IMR-90 (cell line): ENCODE results near the gene OR6B1. TPM values are rescaled to one million over a fixed set of nuclear protein-coding genes. Genes with fewer than 3 reads are reported as not detected.

Source experiments
- ATAC-seq: fragments of 200-7000 bp; cut with Tn5 transposase; 2 replicates; pipeline ENCODE4 v1.9.1; 2020; ENCODE audit warnings: low read depth, mild to moderate bottlenecking, moderate library complexity
- BruUV-seq: library from RNA; stranded (reverse); fragments of 400-500 nt; replicated peaks from 2 replicates; lab custom pipeline; 2021; lab: Mats Ljungman, UMichigan
- CTCF ChIA-PET: fragments of 300-600 bp; formaldehyde crosslinking; extraction: SDS; loops from one replicate; lab custom pipeline; 2021; ENCODE audit warnings: antibody characterized with exemption; lab: Yijun Ruan, JAX
- POLR2A ChIA-PET: fragments of 300-600 bp; sonication (Branson Sonifier 250); formaldehyde crosslinking; loops from one replicate; lab custom pipeline; 2022; ENCODE audit warnings: antibody characterized with exemption; ENCODE audit not compliant: unreplicated experiment; lab: Charles Lee
- DNase-seq: peaks from one replicate; pipeline ENCODE4 v3.0.0; 2013
- H2AFZ ChIP-seq: replicated peaks from 2 replicates; pipeline ENCODE3; 2013; ENCODE audit warnings: low read length, mild to moderate bottlenecking; ENCODE audit not compliant: poor library complexity
- H2AK5ac ChIP-seq: 2 replicates; pipeline ENCODE4 v1.6.1; 2013; ENCODE audit warnings: low read depth, low read length, inconsistent platforms
- H2AK9ac ChIP-seq: replicated peaks from 2 replicates; pipeline ENCODE3; 2013; ENCODE audit warnings: mild to moderate bottlenecking, low read depth, low read length, moderate library complexity; ENCODE audit not compliant: poor library complexity
- H2BK120ac ChIP-seq: 2 replicates; pipeline ENCODE4 v1.6.1; 2013; ENCODE audit warnings: low read depth, low read length, inconsistent platforms
- H2BK15ac ChIP-seq: 3 replicates; pipeline ENCODE4 v1.6.1; 2013; ENCODE audit warnings: low read depth, low read length, inconsistent platforms
- H2BK20ac ChIP-seq: 2 replicates; pipeline ENCODE4 v1.6.1; 2013; ENCODE audit warnings: low read depth, mild to moderate bottlenecking, inconsistent platforms, low read length, moderate library complexity
- H2BK5ac ChIP-seq: 2 replicates; pipeline ENCODE4 v1.6.1; 2013; ENCODE audit warnings: mild to moderate bottlenecking, low read depth, low read length, inconsistent platforms; ENCODE audit not compliant: poor library complexity, severe bottlenecking
- H3K14ac ChIP-seq: replicated peaks from 2 replicates; pipeline ENCODE4 v1.6.1; 2013; ENCODE audit warnings: low read depth, low read length, inconsistent platforms
- H3K18ac ChIP-seq: 2 replicates; pipeline ENCODE4 v1.6.1; 2013; ENCODE audit warnings: low read depth, low read length, control low read depth
- H3K23ac ChIP-seq: 2 replicates; pipeline ENCODE4 v1.6.1; 2013; ENCODE audit warnings: low read depth, low read length, inconsistent platforms
- H3K27ac ChIP-seq: 2 replicates; pipeline ENCODE4 v1.5.1; 2013; ENCODE audit warnings: mild to moderate bottlenecking, control low read depth, low read length; ENCODE audit not compliant: insufficient read depth
- H3K27me3 ChIP-seq: 2 replicates; pipeline ENCODE4 v1.6.1; 2013; ENCODE audit warnings: low read length; ENCODE audit not compliant: control insufficient read depth, insufficient read depth
- H3K36me3 ChIP-seq: 2 replicates; pipeline ENCODE4 v1.6.1; 2013; ENCODE audit warnings: low read length, mixed read lengths; ENCODE audit not compliant: control insufficient read depth, insufficient read depth
- H3K4ac ChIP-seq: 2 replicates; pipeline ENCODE4 v1.6.1; 2013; ENCODE audit warnings: low read depth, low read length, inconsistent platforms
- H3K4me1 ChIP-seq: 2 replicates; pipeline ENCODE4 v1.6.1; 2013; ENCODE audit warnings: low read length, mixed read lengths; ENCODE audit not compliant: control insufficient read depth, insufficient read depth
- H3K4me2 ChIP-seq: 2 replicates; pipeline ENCODE4 v1.6.1; 2013; ENCODE audit warnings: low read depth, mild to moderate bottlenecking, control low read depth, low read length, moderate library complexity
- H3K4me3 ChIP-seq: 2 replicates; pipeline ENCODE4 v1.5.1; 2013; ENCODE audit warnings: low read depth, mild to moderate bottlenecking, control low read depth, low read length, moderate library complexity; ENCODE audit not compliant: insufficient read depth
- H3K56ac ChIP-seq: 2 replicates; pipeline ENCODE4 v1.6.1; 2013; ENCODE audit warnings: low read length, inconsistent platforms; ENCODE audit not compliant: insufficient read depth; ENCODE audit errors: extremely low read depth
- H3K79me1 ChIP-seq, 2 experiments: 2 replicates each; pipeline ENCODE4 v1.6.1; 2013; ENCODE audit warnings: low read length in 2 of 2, inconsistent platforms in 1 of 2, low read depth in 1 of 2
- H3K9ac ChIP-seq: 2 replicates; pipeline ENCODE4 v1.6.1; 2013; ENCODE audit warnings: low read depth, low read length, control low read depth
- H3K9me1 ChIP-seq: 2 replicates; pipeline ENCODE4 v1.6.1; 2013; ENCODE audit warnings: low read length, inconsistent platforms; ENCODE audit not compliant: insufficient read depth
- H3K9me3 ChIP-seq: 2 replicates; pipeline ENCODE4 v1.6.1; 2013; ENCODE audit warnings: low read length; ENCODE audit not compliant: control insufficient read depth, insufficient read depth
- H4K20me1 ChIP-seq: 2 replicates; pipeline ENCODE4 v1.6.1; 2013; ENCODE audit warnings: low read length, inconsistent platforms; ENCODE audit not compliant: insufficient read depth
- H4K5ac ChIP-seq: 2 replicates; pipeline ENCODE4 v1.6.1; 2013; ENCODE audit warnings: mild to moderate bottlenecking, low read depth, low read length, control low read depth
- H4K8ac ChIP-seq, 2 experiments: 2 replicates each; pipeline ENCODE4 v1.6.1; 2013; ENCODE audit warnings: low read depth in 2 of 2, low read length in 2 of 2, control low read depth in 1 of 2, inconsistent platforms in 1 of 2
- H4K91ac ChIP-seq: 2 replicates; pipeline ENCODE4 v1.6.1; 2013; ENCODE audit warnings: low read depth, low read length, inconsistent platforms; ENCODE audit not compliant: insufficient read depth
- CHD1 ChIP-seq: IDR thresholded peaks from 2 replicates; pipeline ENCODE4 v1.6.1; 2012; ENCODE audit warnings: low read depth, low read length, improper control_type of control experiment
- FOS ChIP-seq: fragments of 150-350 bp; IDR thresholded peaks from 2 replicates; pipeline ENCODE4 v1.6.1; 2016; ENCODE audit warnings: low read depth, low read length
- MAFK ChIP-seq: IDR thresholded peaks from 2 replicates; pipeline ENCODE4 v1.6.1; 2012; ENCODE audit warnings: low read depth, low read length, improper control_type of control experiment
- MAZ ChIP-seq: IDR thresholded peaks from 2 replicates; pipeline ENCODE4 v1.6.1; 2012; ENCODE audit warnings: low read depth, mild to moderate bottlenecking, low read length, improper control_type of control experiment, moderate library complexity, borderline replicate concordance
- MXI1 ChIP-seq: IDR thresholded peaks from 2 replicates; pipeline ENCODE4 v1.6.1; 2012; ENCODE audit warnings: low read depth, mild to moderate bottlenecking, low read length, moderate library complexity, borderline replicate concordance
- NFE2L2 ChIP-seq: fragments of 150-350 bp; IDR thresholded peaks from 2 replicates; pipeline ENCODE4 v1.6.1; 2016; ENCODE audit warnings: low read depth, mild to moderate bottlenecking, low read length
- RAD21 ChIP-seq: IDR thresholded peaks from 2 replicates; pipeline ENCODE4 v1.6.1; 2012; ENCODE audit warnings: low read length, improper control_type of control experiment
- RCOR1 ChIP-seq: IDR thresholded peaks from 2 replicates; pipeline ENCODE4 v1.6.1; 2012; ENCODE audit warnings: mild to moderate bottlenecking, low read length, improper control_type of control experiment; ENCODE audit not compliant: insufficient replicate concordance
- RFX5 ChIP-seq: IDR thresholded peaks from 2 replicates; pipeline ENCODE4 v1.8.0; 2012; ENCODE audit warnings: low read depth, mild to moderate bottlenecking, low read length, moderate library complexity
- whole genome bisulfite sequencing, 2 experiments: methylation state at CpG; one replicate each; pipeline versions ENCODE4 v1.1.5 to v1.1.7; 2013; ENCODE audit warnings: missing lambda C conversion rate in 2 of 2; ENCODE audit not compliant: insufficient read length in 1 of 2; ENCODE audit errors: extremely low coverage in 2 of 2; 5-methylcytosine and 5-hydroxymethylcytosine counted together
- dilution Hi-C: fragments of 300-500 bp; cut with HindIII; formaldehyde crosslinking; loops from one replicate; pipeline ENCODE4 v1.14.3; 2018; ENCODE audit warnings: low sequenced_read_pairs; ENCODE audit not compliant: unreplicated experiment
- in situ Hi-C: fragments of 300-500 bp; cut with MboI; formaldehyde crosslinking; loops from 3 replicates; pipeline ENCODE4 v1.14.3; 2019; ENCODE audit warnings: low sequenced_read_pairs, inconsistent platforms, mixed read lengths
- intact Hi-C: fragments of 100-400 bp; cut with micrococcal nuclease; formaldehyde crosslinking; loops from 2 replicates; pipeline ENCODE4 v1.10.0; 2022
- polyA plus RNA-seq, 3 experiments: library from polyadenylated mRNA; depleted of rRNA; stranded (reverse); fragments of >200 nt; gene quantifications; 2 replicates each; pipeline ENCODE4 v1.2.3, GENCODE V29; 2012; ENCODE audit warnings: low replicate concordance in 1 of 3
- total RNA-seq: library from RNA; depleted of rRNA; stranded (reverse); fragments of >200 nt; gene quantifications from 2 replicates; pipeline ENCODE4 v1.2.3, GENCODE V29; 2012

OR6B1 gene
- total and polyA plus RNA-seq, 2 of the 4 experiments (the other 2 are of a cell fraction): not detected

GRCh38 chr7:143980746-143981510, 19.2 kb upstream of the OR6B1 start:
- no peak overlapping the region for H3K27ac ChIP-seq

More at GRCh38 chr7:143980746-143981510, 19.2 kb upstream of the OR6B1 start:
- ChIA-PET CTCF (no interaction called here), POLR2A (no interaction called here)
- Histone ChIP-seq H3K23ac (no peak overlapping the region), H3K4ac (no peak overlapping the region; the same call in 1 of the 2 replicates), H3K14ac (no peak overlapping the region), H2AK9ac (peak overlapping the region; percentile 26), H2AFZ (no peak overlapping the region), H4K91ac (no peak overlapping the region), H3K18ac (no peak overlapping the region), H2BK5ac (no peak overlapping the region), H3K9ac (no peak overlapping the region), H3K27me3 (no peaks in the 10 kb centered on the region), H2BK15ac (0 out of 3 replicates have a peak overlapping the region, but pooled peaks have one; percentile 7), H4K8ac (no peak overlapping the region), H3K4me1 (peaks cover 3% of the 10 kb centered on the region; the same call in 1 of the 2 replicates), H2BK20ac (no peak overlapping the region; the same call in 1 of the 2 replicates), H3K9me3 (no peaks in the 10 kb centered on the region), H2AK5ac (0 out of 2 replicates have a peak overlapping the region, but pooled peaks have one; percentile 39), H3K9me1 (no peaks in the 10 kb centered on the region), H3K79me1 (no peaks in the 10 kb centered on the region), H2BK120ac (no peak overlapping the region), H4K20me1 (no peaks in the 10 kb centered on the region), H3K56ac (no peak overlapping the region), H3K4me3 (no peak overlapping the region), H3K36me3 (no peaks in the 10 kb centered on the region), H4K5ac (no peak overlapping the region), H3K4me2 (no peak overlapping the region)
- DNase-seq (no peak), ATAC-seq (no peak)
- TF ChIP-seq MXI1: no peak
- TF ChIP-seq MAFK: no peak
- no peak for TF ChIP-seq NFE2L2
- no peak for TF ChIP-seq MAZ
- TF ChIP-seq FOS: no peak
- no peak for TF ChIP-seq RAD21
- TF ChIP-seq RFX5: no peak
- TF ChIP-seq RCOR1: no peak
- TF ChIP-seq CHD1: no peak
- in situ Hi-C loops: no loop called here
- WGBS, 2 experiments: 100% methylated on average over 3 of the region's 10 CpGs; no CpG with 5 or more reads in 1 of the 2 experiments
- intact Hi-C loops: no loop called here
- no TSS peak for BruUV-seq
- dilution Hi-C loops: no loop called here
